ENCODE data around the gene OR52R1.
"Not testable (repeated sequence)": the region's sequence is repeated elsewhere in the genome, so short reads cannot be mapped to it uniquely, and the experiment has no call there.

Gene OR52R1

GRCh38 chr11:4804280-4804679 lies at the start of gene OR52R1:
Gene OR52R1 (minus strand): TSS chr11:4804380. CDS start chr11:4804380, 0 bp downstream.
- Histone ChIP-seq H3K36me3 (ENCODE audit: control insufficient read depth, insufficient read depth, low read length) (no peaks in the 10 kb centered on the region), H3K4me3 (ENCODE audit: low read depth, low read length) (no peak within 1 kb of the TSS), H3K27me3 (ENCODE audit: control insufficient read depth, insufficient read depth, low read length) (no peaks in the 10 kb centered on the region), H3K9me3 (ENCODE audit: control insufficient read depth, insufficient read depth, low read length) (no peaks in the 10 kb centered on the region), H3K4me1 (ENCODE audit: control insufficient read depth, insufficient read depth, low read length) (no peaks in the 10 kb centered on the region), H3K9ac (ENCODE audit: low read depth, low read length) (no peak within 1 kb of the TSS)

- Histone ChIP-seq H3K9ac (ENCODE audit: low read depth, low read length) (no peak overlapping the region), H3K4me3 (ENCODE audit: low read depth, low read length) (no peak overlapping the region), H3K36me3 (ENCODE audit: control insufficient read depth, insufficient read depth, low read length) (no peaks in the 10 kb centered on the region), H3K27me3 (ENCODE audit: control insufficient read depth, insufficient read depth, low read length) (no peaks in the 10 kb centered on the region), H3K4me1 (ENCODE audit: control insufficient read depth, insufficient read depth, low read length) (no peaks in the 10 kb centered on the region), H3K9me3 (ENCODE audit: control insufficient read depth, insufficient read depth, low read length) (no peaks in the 10 kb centered on the region)
These were observed 46.9 kb upstream of the OR52R1 start for GRCh38 chr11:4851033-4851432.

- Histone ChIP-seq H3K4me1 (ENCODE audit: control insufficient read depth, insufficient read depth, low read length) (no peaks in the 10 kb centered on the region), H3K27me3 (ENCODE audit: control insufficient read depth, insufficient read depth, low read length) (no peaks in the 10 kb centered on the region), H3K36me3 (ENCODE audit: control insufficient read depth, insufficient read depth, low read length) (no peaks in the 10 kb centered on the region), H3K9ac (ENCODE audit: low read depth, low read length) (no peak within 1 kb of the TSS), H3K4me3 (ENCODE audit: low read depth, low read length) (no peak within 1 kb of the TSS), H3K9me3 (ENCODE audit: control insufficient read depth, insufficient read depth, low read length) (no peaks in the 10 kb centered on the region)
These were observed 44.8 kb upstream of the OR52R1 start, which contains the start of gene OR51S1 for GRCh38 chr11:4848908-4849532. Gene OR51S1 (minus strand): TSS chr11:4849208. CDS start chr11:4849208, 0 bp downstream.

GRCh38 chr11:4839851-4840549 lies 35.8 kb upstream of the OR52R1 start:
- H3K4me1 ChIP-seq (ENCODE audit: control insufficient read depth, insufficient read depth, low read length), result no peaks in the 10 kb centered on the region
- no peaks in the 10 kb centered on the region for H3K36me3 ChIP-seq (ENCODE audit: control insufficient read depth, insufficient read depth, low read length)
- no peak overlapping the region for H3K9ac ChIP-seq (ENCODE audit: low read depth, low read length)
- no peak overlapping the region for H3K4me3 ChIP-seq (ENCODE audit: low read depth, low read length)
- H3K27me3 ChIP-seq (ENCODE audit: control insufficient read depth, insufficient read depth, low read length), result no peaks in the 10 kb centered on the region
- H3K9me3 ChIP-seq (ENCODE audit: control insufficient read depth, insufficient read depth, low read length), result no peaks in the 10 kb centered on the region

GRCh38 chr11:4830909-4831308 lies 26.7 kb upstream of the OR52R1 start:
- H3K9ac ChIP-seq (ENCODE audit: low read depth, low read length), result no peak overlapping the region
- H3K9me3 ChIP-seq (ENCODE audit: control insufficient read depth, insufficient read depth, low read length), result no peaks in the 10 kb centered on the region

GRCh38 chr11:4830346-4830745 lies 26.2 kb upstream of the OR52R1 start:
- Histone ChIP-seq H3K27me3 (ENCODE audit: control insufficient read depth, insufficient read depth, low read length) (no peaks in the 10 kb centered on the region), H3K4me3 (ENCODE audit: low read depth, low read length) (no peak overlapping the region), H3K4me1 (ENCODE audit: control insufficient read depth, insufficient read depth, low read length) (no peaks in the 10 kb centered on the region), H3K9ac (ENCODE audit: low read depth, low read length) (no peak overlapping the region), H3K9me3 (ENCODE audit: control insufficient read depth, insufficient read depth, low read length) (no peaks in the 10 kb centered on the region), H3K36me3 (ENCODE audit: control insufficient read depth, insufficient read depth, low read length) (no peaks in the 10 kb centered on the region)

More at GRCh38 chr11:4830909-4831308, 26.7 kb upstream of the OR52R1 start:
- Histone ChIP-seq H3K4me3 (ENCODE audit: low read depth, low read length) (no peak overlapping the region), H3K27me3 (ENCODE audit: control insufficient read depth, insufficient read depth, low read length) (no peaks in the 10 kb centered on the region), H3K4me1 (ENCODE audit: control insufficient read depth, insufficient read depth, low read length) (no peaks in the 10 kb centered on the region), H3K36me3 (ENCODE audit: control insufficient read depth, insufficient read depth, low read length) (no peaks in the 10 kb centered on the region)

GRCh38 chr11:4826425-4826824 lies 22.2 kb upstream of the OR52R1 start:
- Histone ChIP-seq H3K4me1 (ENCODE audit: control insufficient read depth, insufficient read depth, low read length) (no peaks in the 10 kb centered on the region), H3K9ac (ENCODE audit: low read depth, low read length) (no peak overlapping the region), H3K9me3 (ENCODE audit: control insufficient read depth, insufficient read depth, low read length) (no peaks in the 10 kb centered on the region), H3K27me3 (ENCODE audit: control insufficient read depth, insufficient read depth, low read length) (no peaks in the 10 kb centered on the region), H3K36me3 (ENCODE audit: control insufficient read depth, insufficient read depth, low read length) (no peaks in the 10 kb centered on the region), H3K4me3 (ENCODE audit: low read depth, low read length) (no peak overlapping the region)

GRCh38 chr11:4825132-4825531 lies 21.0 kb upstream of the OR52R1 start:
- Histone ChIP-seq H3K36me3 (ENCODE audit: control insufficient read depth, insufficient read depth, low read length) (no peaks in the 10 kb centered on the region), H3K9ac (ENCODE audit: low read depth, low read length) (no peak overlapping the region), H3K4me3 (ENCODE audit: low read depth, low read length) (no peak overlapping the region), H3K27me3 (ENCODE audit: control insufficient read depth, insufficient read depth, low read length) (no peaks in the 10 kb centered on the region), H3K4me1 (ENCODE audit: control insufficient read depth, insufficient read depth, low read length) (no peaks in the 10 kb centered on the region), H3K9me3 (ENCODE audit: control insufficient read depth, insufficient read depth, low read length) (no peaks in the 10 kb centered on the region)

GRCh38 chr11:4821021-4821420 lies 16.8 kb upstream of the OR52R1 start, which contains the start of gene OR51F2:
Gene OR51F2 (plus strand): TSS chr11:4821321. CDS start chr11:4821422, 101 bp downstream.
- H3K36me3 ChIP-seq (ENCODE audit: control insufficient read depth, insufficient read depth, low read length), result no peaks in the 10 kb centered on the region

GRCh38 chr11:4809246-4809645 lies 5.1 kb upstream of the OR52R1 start:
- H3K36me3 ChIP-seq (ENCODE audit: control insufficient read depth, insufficient read depth, low read length), result no peaks in the 10 kb centered on the region
- H3K4me3 ChIP-seq (ENCODE audit: low read depth, low read length), result no peak overlapping the region
- no peak overlapping the region for H3K9ac ChIP-seq (ENCODE audit: low read depth, low read length)
- H3K4me1 ChIP-seq (ENCODE audit: control insufficient read depth, insufficient read depth, low read length), result no peaks in the 10 kb centered on the region
- H3K9me3 ChIP-seq (ENCODE audit: control insufficient read depth, insufficient read depth, low read length), result no peaks in the 10 kb centered on the region
- H3K27me3 ChIP-seq (ENCODE audit: control insufficient read depth, insufficient read depth, low read length), result no peaks in the 10 kb centered on the region

More at GRCh38 chr11:4821021-4821420, 16.8 kb upstream of the OR52R1 start, which contains the start of gene OR51F2:
- Histone ChIP-seq H3K9me3 (ENCODE audit: control insufficient read depth, insufficient read depth, low read length) (no peaks in the 10 kb centered on the region), H3K4me3 (ENCODE audit: low read depth, low read length) (no peak within 1 kb of the TSS), H3K27me3 (ENCODE audit: control insufficient read depth, insufficient read depth, low read length) (no peaks in the 10 kb centered on the region), H3K9ac (ENCODE audit: low read depth, low read length) (no peak within 1 kb of the TSS), H3K4me1 (ENCODE audit: control insufficient read depth, insufficient read depth, low read length) (no peaks in the 10 kb centered on the region)

- H3K9me3 ChIP-seq (ENCODE audit: control insufficient read depth, insufficient read depth, low read length), result no peaks in the 10 kb centered on the region
- no peaks in the 10 kb centered on the region for H3K27me3 ChIP-seq (ENCODE audit: control insufficient read depth, insufficient read depth, low read length)
- no peaks in the 10 kb centered on the region for H3K36me3 ChIP-seq (ENCODE audit: control insufficient read depth, insufficient read depth, low read length)
- H3K4me1 ChIP-seq (ENCODE audit: control insufficient read depth, insufficient read depth, low read length), result no peaks in the 10 kb centered on the region
- no peak overlapping the region for H3K9ac ChIP-seq (ENCODE audit: low read depth, low read length)
- no peak overlapping the region for H3K4me3 ChIP-seq (ENCODE audit: low read depth, low read length)
These were observed 4.3 kb upstream of the OR52R1 start for GRCh38 chr11:4808476-4808875.

GRCh38 chr11:4801316-4801715 lies 2.9 kb downstream of the OR52R1 start:
- not testable (repeated sequence) for H3K9me3 ChIP-seq (ENCODE audit: control insufficient read depth, insufficient read depth, low read length); H3K9ac ChIP-seq (ENCODE audit: low read depth, low read length); H3K36me3 ChIP-seq (ENCODE audit: control insufficient read depth, insufficient read depth, low read length)

More at GRCh38 chr11:4801316-4801715, 2.9 kb downstream of the OR52R1 start:
- not testable (repeated sequence) for H3K4me3 ChIP-seq (ENCODE audit: low read depth, low read length); H3K27me3 ChIP-seq (ENCODE audit: control insufficient read depth, insufficient read depth, low read length); H3K4me1 ChIP-seq (ENCODE audit: control insufficient read depth, insufficient read depth, low read length)
